Vagina (tissue), 1 donor: ENCODE measurements around the gene HYDIN. TPM values are rescaled to one million over a fixed set of nuclear protein-coding genes. Genes with fewer than 3 reads are reported as not detected.

Experiments used
- small RNA-seq: library from RNA; depleted of rRNA; stranded (forward); fragments of <200 nt; gene quantifications from one replicate; pipeline ENCODE3, GENCODE V24; 2016
- total RNA-seq: library from RNA; depleted of rRNA; stranded (reverse); fragments of >200 nt; gene quantifications from one replicate; pipeline ENCODE4 v1.2.3, GENCODE V29; 2016

HYDIN gene
- total RNA-seq, 1 donor from 2014 or later = not detected

Small RNA genes lying within 50 kb of the gene (small RNA-seq; reads per million reads assigned to genes)
- not detected for gene RNU6ATAC25P

Other genes with a start within 250 kb of the HYDIN start
- gene CMTR2, start 58.7 kb upstream of the HYDIN start, total RNA-seq = 19.6 TPM
- 3.9 TPM for gene CALB2, start 128.0 kb upstream of the HYDIN start, total RNA-seq
- not detected for gene TLE7, start 211.3 kb upstream of the HYDIN start, total RNA-seq
- 7.1 TPM for gene ZNF23, start 231.5 kb upstream of the HYDIN start, total RNA-seq